Renal pelvis (tissue), 4 donors: ENCODE results near the gene ITPK1. TPM values are rescaled to one million over a fixed set of nuclear protein-coding genes. Genes with fewer than 3 reads are reported as not detected.

Source experiments
- DNase-seq: peaks from one replicate; pipeline ENCODE4 v3.0.0-alpha.2; 2013
- polyA plus RNA-seq, 3 donors: library from polyadenylated mRNA; unstranded; fragments of 120-200 nt; gene quantifications; one replicate each; pipeline ENCODE4 v1.2.1, GENCODE V29; 2013; ENCODE audit not compliant: insufficient read length in 3 of 3

Gene ITPK1
- polyA plus RNA-seq, 3 donors: 29.8 to 33.6 (median 33.2) TPM

- DNase-seq: no peak
Measured at GRCh38 chr14:93045965-93046704, 69.6 kb downstream of the ITPK1 start.

DNA sequence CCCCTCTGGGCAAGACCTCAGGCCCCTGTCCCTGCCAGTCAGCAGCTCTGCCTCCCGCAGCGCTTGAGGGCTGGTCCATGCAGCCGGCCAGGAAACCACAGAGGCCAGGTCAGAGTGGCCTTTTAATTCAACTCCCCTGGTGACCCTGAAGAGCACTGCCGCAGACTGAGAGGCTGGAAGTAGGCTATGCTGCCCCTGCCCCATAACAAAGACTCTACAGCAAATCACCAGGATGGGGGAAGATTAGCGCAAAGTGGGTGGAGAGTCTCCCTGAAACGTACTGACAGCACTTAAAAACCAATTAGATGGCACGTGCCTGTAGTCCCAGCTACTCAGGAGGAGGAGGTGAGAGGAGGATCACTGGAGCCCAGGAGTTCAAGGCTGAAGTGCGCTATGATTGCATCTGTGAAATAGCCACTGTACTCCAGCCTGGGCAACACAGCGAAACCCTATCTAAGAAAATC, 70.5 kb downstream of the ITPK1 start:
- DNase-seq: no peak

DNA sequence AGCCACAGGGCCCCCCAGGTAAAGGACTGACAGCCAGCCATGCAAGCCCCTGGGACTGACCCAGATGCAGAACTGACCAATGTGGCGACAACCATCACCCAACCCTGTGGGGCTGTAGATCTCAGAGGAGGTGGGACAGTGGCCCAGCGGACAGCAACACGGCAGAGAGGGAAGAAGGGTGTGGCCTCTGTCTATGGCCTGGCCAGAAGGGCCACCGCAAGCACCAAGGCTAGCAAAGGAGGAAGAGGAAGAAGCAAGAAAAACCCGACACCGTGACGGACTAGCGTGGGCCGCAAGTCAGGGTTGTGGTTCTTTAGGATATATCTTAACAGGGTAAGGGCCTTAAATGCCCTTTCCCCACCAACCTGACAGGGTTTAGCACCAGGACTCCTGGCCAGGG, 71.2 kb downstream of the ITPK1 start:
- no peak for DNase-seq

DNA sequence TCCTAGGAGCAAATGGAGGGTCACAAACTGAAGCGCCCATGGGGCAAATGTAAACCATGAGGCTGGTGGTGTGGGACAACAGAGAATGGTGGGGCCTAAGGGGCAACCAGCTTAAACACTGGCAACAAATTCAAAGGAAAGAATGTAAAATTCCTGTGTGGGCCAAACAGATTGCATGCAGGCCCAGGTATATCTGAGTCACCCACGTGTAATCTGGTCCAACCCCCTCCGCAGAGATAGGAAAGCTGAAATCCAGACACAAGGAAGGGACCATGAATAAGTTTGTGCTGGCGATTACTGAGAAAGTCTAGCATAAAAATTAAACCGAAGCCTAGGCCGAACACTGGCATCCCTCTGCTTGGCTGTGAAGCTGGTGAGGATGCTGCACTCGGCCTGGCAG, 71.6 kb downstream of the ITPK1 start:
- DNase-seq: no peak

DNA sequence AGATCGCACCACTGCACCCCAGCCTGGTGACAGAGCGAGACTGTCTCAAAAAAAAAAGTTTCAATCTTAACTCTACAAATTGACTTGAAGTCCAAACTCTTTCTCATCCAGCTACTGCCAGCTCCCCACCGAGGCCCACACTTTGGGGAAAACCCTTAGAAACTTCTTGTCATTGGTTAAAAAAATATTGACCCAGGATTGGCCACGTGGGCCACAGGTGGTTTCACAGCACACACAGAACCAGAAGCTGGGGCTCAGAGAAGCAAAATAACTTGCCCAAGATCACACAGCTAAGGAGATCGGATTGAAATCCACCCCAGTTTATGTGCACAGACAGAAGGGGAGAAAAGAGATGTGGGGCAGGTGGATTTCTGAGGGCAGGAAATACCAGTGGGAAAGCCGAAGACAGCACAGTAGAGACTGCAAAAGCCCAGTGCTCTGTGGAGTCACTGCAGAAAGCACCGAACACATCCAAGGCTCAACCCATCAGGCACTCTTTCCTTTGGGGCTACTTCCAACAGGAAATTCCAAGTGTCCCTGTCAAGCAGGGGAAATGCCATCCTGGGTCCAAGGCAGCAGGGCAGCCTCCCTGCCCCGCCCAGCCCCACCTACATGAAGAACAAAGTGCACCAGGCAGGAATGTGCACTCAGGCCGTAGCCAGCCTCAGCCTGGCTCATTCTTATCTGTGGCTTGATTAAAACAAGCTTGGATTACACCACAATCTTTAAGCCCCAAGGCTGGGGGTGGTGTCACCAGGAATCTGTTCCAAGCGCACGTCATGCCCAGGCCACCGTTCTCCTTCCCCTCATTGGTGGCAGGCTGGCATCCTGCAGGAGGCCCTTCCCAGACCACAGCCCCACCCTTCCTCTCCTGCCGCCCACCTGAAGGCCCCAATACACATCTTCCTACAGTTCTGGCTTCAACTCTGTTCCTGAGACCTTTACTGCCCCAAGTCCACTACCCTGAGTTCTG, 72.5 kb downstream of the ITPK1 start:
- no peak for DNase-seq

- no peak for DNase-seq
Measured at GRCh38 chr14:93041830-93042229, 73.9 kb downstream of the ITPK1 start.

- DNase-seq: no peak
Measured at GRCh38 chr14:93040982-93041381, 74.7 kb downstream of the ITPK1 start.

- DNase-seq: no peak
Measured at GRCh38 chr14:93040443-93040842, 75.3 kb downstream of the ITPK1 start.

- no peak for DNase-seq
Measured at GRCh38 chr14:93039649-93040315, 75.9 kb downstream of the ITPK1 start.

- DNase-seq: no peak
Measured at GRCh38 chr14:93037351-93037750, 78.4 kb downstream of the ITPK1 start.

DNA sequence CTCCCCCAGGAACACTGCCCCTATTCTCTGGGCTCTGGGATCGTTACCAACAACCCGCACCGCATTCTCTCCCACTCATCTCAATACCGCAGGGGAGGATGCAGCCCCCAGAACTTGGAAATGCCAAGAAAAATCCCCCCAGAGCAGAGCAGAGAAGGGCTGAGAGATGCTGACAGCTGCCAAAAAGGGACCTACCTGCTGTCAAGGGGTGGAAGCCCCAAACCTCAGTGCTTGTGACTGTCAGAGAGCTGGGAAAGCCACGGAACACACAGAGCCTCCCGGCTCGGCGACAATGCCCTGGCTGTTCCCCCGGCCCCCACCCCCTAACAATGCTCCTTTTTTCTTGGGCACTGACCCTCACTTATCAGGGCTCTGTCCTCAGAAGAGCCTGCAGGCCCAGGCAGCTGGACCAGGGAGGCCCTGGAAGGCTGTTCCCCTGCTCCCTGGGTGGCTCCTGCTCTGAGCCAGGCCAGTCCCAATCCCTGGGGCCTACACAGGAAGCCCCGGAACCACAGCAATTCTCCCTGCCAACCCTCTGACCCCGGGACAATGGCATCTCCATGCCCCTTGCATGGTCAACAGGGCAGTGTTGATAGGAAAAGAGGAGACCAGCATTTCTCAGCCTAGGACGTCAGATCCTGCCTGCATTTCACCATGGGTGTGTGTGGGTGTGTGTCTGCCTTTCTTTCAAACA, 78.9 kb downstream of the ITPK1 start:
- no peak for DNase-seq

- no peak for DNase-seq
Measured at GRCh38 chr14:93035917-93036651, 79.6 kb downstream of the ITPK1 start.

GRCh38 chr14:93035585-93035916, 80.2 kb downstream of the ITPK1 start:
- DNase-seq: no peak

GRCh38 chr14:93034671-93034994, 81.1 kb downstream of the ITPK1 start:
- DNase-seq: no peak

- DNase-seq: no peak
Measured at GRCh38 chr14:93033983-93034670, 81.6 kb downstream of the ITPK1 start.

DNA sequence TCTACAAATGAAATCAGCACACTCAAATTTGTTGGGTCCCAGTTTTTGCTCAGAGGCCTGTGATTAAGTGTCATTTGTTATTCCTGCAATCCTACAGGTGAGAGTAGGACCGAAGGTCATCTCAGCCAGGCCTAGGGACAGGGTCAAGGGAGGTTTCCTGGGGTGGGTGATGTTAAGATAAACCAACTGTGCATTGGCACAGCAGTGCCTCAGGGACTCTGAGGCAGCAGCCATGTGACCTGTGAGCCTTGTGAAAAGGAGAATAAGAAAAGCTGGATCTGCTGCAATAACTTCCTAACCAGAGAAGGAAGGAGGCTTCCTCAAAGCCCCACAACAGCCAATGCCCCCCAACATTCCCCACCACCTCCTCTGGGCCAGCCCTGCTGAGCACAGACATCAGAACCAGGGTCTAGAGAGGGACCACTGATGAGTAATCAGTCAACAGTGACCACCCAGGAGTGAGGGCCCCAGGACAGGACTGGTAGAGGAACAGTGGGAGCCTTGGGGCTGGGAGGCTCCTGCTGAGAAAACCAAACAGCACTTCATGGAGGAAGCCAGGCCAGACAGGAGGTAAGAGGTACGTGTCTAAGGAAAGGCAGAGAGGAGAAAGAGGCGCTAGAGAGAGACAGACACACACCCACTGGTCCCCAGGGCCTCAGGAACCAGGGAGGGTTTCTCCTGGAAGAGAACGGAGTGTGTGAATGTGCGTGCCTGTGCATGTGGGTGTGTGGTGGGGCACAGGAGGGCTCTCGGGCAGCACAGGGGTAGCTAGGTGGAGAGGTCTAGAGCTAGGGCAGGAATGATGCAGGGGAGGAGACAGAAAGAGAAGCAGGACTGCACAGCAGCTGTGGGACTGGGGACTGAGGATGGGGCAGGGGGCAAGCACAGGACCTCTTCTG, 82.4 kb downstream of the ITPK1 start:
- no peak for DNase-seq

GRCh38 chr14:93032421-93032936, 83.2 kb downstream of the ITPK1 start:
- no peak for DNase-seq

GRCh38 chr14:93031505-93032315, 84.0 kb downstream of the ITPK1 start:
- no peak for DNase-seq
